ENCODE data around the gene AAMP. TPM values are rescaled to one million over a fixed set of nuclear protein-coding genes. Genes with fewer than 3 reads are reported as not detected.
A peak's percentile ranks its signal among the peaks of the same experiment; 100 is the strongest.

AAMP gene
- total RNA-seq, 2 donors from 2014 or later: 61.5 to 114 TPM

DNA sequence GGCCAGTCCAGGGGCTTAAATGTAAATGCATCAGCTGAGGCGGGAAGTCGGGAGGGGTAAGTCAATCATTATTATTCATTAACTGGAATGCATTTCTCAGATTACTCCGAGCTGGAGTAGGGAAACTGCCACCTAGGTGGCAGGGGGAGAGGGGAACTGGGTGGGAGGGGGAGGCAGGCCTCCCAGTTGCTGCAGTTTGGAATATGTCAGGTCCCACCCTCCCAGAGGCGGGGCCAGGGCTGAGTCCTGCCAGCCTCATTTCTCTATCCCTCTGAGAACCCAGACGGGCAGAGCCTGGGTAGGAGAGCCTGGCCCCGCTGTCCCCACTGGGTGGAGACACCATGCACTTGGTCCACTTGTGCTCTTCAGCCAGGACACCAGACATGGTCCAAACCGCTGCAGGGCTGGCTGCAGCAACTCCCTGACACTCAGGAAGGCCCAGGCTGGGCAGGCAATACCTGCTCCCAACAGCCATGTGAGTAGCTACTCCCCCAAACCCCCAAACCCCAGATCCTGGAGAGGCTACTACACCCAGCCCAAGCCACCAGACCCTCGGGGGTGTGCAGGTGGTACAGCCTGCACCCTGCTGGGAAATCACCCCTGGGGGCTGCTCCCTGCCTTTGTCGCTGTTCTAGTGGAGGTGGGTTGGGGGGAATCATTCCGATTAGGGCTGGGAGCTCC lies 9.1 kb downstream of the AAMP start, which contains the start of gene GPBAR1:
Gene GPBAR1, plus strand, starts transcription at position 274 of the 681 bp plus-strand sequence. CDS start 1,710 bp downstream, outside the sequence.
- Histone ChIP-seq H3K4me1 (peaks cover 46% of the 10 kb centered on the region), H3K27me3 (no peaks in the 10 kb centered on the region), H3K4me3 (no peak within 1 kb of the TSS), H3K36me3 (replicated peaks in 1 of 2; ENCODE audit: insufficient read depth in 1 of 2, low read depth in 2 of 2) (peaks cover 0 to 6% of the 10 kb centered on the region in 2 donors), H3K9me3 (no peaks in the 10 kb centered on the region), H3K27ac (peak within 1 kb of the TSS; percentile 23 to 66 (median 52))
- WGBS, 2 donors: 44 to 53% methylated on average over 5 to 10 of the region's 10 CpGs
- DNase-seq (peak; percentile 46 to 66 (median 60)), ATAC-seq (peak; percentile 55)
- TF ChIP-seq, protein P1, sequence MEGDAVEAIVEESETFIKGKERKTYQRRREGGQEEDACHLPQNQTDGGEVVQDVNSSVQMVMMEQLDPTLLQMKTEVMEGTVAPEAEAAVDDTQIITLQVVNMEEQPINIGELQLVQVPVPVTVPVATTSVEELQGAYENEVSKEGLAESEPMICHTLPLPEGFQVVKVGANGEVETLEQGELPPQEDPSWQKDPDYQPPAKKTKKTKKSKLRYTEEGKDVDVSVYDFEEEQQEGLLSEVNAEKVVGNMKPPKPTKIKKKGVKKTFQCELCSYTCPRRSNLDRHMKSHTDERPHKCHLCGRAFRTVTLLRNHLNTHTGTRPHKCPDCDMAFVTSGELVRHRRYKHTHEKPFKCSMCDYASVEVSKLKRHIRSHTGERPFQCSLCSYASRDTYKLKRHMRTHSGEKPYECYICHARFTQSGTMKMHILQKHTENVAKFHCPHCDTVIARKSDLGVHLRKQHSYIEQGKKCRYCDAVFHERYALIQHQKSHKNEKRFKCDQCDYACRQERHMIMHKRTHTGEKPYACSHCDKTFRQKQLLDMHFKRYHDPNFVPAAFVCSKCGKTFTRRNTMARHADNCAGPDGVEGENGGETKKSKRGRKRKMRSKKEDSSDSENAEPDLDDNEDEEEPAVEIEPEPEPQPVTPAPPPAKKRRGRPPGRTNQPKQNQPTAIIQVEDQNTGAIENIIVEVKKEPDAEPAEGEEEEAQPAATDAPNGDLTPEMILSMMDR (IDR thresholded peaks at IDR 0.05): peak in 1 of 7 experiments; percentile 18
- peak in 1 of 3 donors; percentile 20 for TF ChIP-seq POLR2A (IDR thresholded peaks at IDR 0.05)
- intact Hi-C loops (cut with DNase I): loop anchor here (10.0 kb wide), 1 partner anchor 394 kb away; the partner anchor contains the start of genes BCS1L and ZNF142

DNA sequence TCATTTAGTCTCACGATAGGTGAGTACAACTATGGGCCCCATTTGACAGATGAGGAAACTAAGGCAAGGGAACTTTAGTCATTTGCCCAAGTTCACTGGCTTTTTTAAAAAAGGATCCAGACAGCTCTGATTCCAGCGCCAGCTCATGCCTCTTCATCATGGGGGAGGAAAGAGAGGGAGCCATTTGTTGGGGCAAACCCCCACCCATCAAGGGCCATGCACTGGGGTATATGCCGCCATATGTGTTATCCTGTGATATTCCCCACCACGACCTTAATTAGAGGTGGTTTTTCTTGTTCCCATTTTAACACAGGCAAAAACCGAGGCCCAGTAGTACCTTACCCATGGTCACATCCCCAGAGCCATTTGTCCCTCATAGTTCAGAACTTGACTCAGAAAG lies 9.8 kb downstream of the AAMP start:
- intact Hi-C loops (cut with DNase I): loop anchor here (10.0 kb wide), 1 partner anchor 395 kb away; the partner anchor contains the start of genes BCS1L and ZNF142
- Histone ChIP-seq H3K4me3 (no peak overlapping the region), H3K27ac (peak overlapping the region; percentile 23 to 66 (median 52)), H3K4me1 (peaks cover 39% of the 10 kb centered on the region), H3K9me3 (no peaks in the 10 kb centered on the region), H3K36me3 (replicated peaks in 1 of 2; ENCODE audit: insufficient read depth in 1 of 2, low read depth in 2 of 2) (peaks cover 0 to 3% of the 10 kb centered on the region in 2 donors), H3K27me3 (no peaks in the 10 kb centered on the region)
- TF ChIP-seq POLR2A (IDR thresholded peaks at IDR 0.05): no peak
- DNase-seq (no peak), ATAC-seq (no peak)
- WGBS, 2 donors: 71 to 81% methylated on average over 5 of the region's 5 CpGs

DNA sequence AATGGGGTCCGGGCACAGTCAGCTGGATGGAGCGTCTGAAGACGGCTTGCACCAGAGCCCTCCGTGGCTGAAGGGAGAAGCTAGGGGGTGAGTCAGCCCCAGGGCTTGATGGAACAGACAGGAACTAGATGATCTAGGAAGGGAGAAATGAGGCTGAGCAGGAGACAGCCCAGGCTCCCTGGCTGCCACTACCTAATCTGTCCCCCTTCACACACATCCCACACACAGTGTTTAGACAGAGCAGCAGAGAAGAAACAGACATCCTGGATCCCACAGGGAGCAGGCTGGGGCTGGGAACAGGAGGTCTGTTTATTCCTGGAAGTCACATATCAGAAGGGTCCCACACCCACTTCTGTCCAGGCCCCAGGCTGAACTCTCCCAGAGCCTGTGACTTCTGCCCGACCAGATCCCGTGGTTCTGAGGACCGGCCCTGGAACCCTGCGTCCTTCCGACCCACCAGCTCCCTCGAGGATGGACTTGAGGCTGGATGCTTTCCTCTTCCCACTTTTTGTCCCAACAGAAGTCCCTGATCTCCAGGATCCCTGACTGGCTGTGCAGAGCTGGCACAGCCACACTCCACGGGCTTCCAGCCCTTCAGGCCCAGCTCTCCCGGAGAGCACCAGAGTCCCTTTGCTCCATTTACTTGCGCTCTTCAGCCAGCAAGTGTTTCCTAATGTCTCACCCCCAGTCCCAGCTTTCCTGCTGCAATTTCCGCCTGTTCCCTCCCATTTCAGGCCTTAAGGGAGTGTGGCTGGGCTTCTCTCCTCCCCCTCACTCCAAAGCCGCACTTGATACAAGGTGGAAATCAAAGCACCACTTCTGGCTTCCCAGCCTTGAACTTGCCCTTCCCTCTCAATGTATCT lies 10.6 kb downstream of the AAMP start:
- ATAC-seq (peak; percentile 36), DNase-seq (peak in 3 of 4 donors; percentile 36 to 70 (median 49))
- 73 to 76% methylated on average over 14 to 15 of the region's 15 CpGs for WGBS, 2 donors
- Histone ChIP-seq H3K9me3 (no peaks in the 10 kb centered on the region), H3K4me3 (no peak overlapping the region), H3K4me1 (peaks cover 31% of the 10 kb centered on the region), H3K27me3 (no peaks in the 10 kb centered on the region), H3K36me3 (replicated peaks in 1 of 2; ENCODE audit: insufficient read depth in 1 of 2, low read depth in 2 of 2) (peaks cover 0 to 4% of the 10 kb centered on the region in 2 donors), H3K27ac (peak overlapping the region; percentile 15 to 66 (median 41))
- intact Hi-C loops (cut with DNase I): no loop called here
- TF ChIP-seq, protein P1 (IDR thresholded peaks at IDR 0.05): no peak
- TF ChIP-seq POLR2A (IDR thresholded peaks at IDR 0.05): peak in 1 of 3 donors; percentile 15

DNA sequence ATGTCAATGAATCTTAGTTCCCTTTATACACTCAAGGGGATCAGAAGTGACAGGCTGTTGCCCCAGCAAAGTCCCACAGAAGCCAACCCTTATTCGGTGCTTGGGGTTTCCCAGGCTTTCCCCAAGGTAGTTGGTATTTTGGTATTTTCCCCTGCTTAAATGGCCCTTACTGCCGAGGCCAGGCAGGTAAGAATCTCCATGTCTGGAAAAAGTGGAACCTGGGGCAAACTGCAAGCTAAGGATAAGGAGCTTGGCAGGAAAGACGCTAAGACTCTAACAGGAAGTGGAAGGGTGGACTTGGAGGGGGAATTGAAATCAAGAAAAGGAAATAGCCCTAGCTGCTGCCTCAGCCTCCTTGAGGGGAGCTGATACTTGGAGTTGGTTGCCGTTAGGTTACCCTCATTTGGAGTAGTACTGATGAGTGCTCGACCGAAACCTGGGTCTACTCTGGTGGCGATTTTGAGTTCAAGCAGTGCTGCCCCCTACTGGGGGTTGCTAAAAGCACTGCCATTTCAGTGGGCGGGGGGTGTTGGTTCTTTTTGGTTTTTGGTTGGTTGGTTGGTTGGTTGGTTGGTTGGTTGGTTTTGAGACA lies 12.5 kb downstream of the AAMP start:
- peaks cover 30% of the 10 kb centered on the region for H3K4me1 ChIP-seq
- H3K36me3 ChIP-seq (replicated peaks in 1 of 2; ENCODE audit: insufficient read depth in 1 of 2, low read depth in 2 of 2): peaks cover 0 to 14% of the 10 kb centered on the region in 2 donors
- H3K27ac ChIP-seq: peak overlapping the region in 3 of 4 donors; percentile 39 to 60 (median 42)
- no peaks in the 10 kb centered on the region for H3K9me3 ChIP-seq
- TF ChIP-seq, protein P1 (IDR thresholded peaks at IDR 0.05): peak; percentile 41 to 88 (median 61)
- TF ChIP-seq POLR2A (IDR thresholded peaks at IDR 0.05): no peak
- WGBS, 2 donors: 29 to 38% methylated on average over 6 to 8 of the region's 8 CpGs
- no peaks in the 10 kb centered on the region for H3K27me3 ChIP-seq
- intact Hi-C loops (cut with DNase I): no loop called here
- no peak overlapping the region for H3K4me3 ChIP-seq
- ATAC-seq: peak; percentile 45
- DNase-seq: peak; percentile 19 to 65 (median 62)
